ENCODE results near the gene CEP76. TPM values are rescaled to one million over a fixed set of nuclear protein-coding genes. Genes with fewer than 3 reads are reported as not detected.

Gene CEP76
- total RNA-seq, 1 donor from 2014 or later = 2.4 TPM

GRCh38 chr18:12721495-12722275 lies 19.2 kb upstream of the CEP76 start:
- DNase-seq = no peak
- intact Hi-C loops (cut with DNase I) = no loop called here
- ATAC-seq (ENCODE audit: poor library complexity) = no peak

- ATAC-seq (ENCODE audit: poor library complexity) (no peak), DNase-seq (no peak)
- intact Hi-C loops (cut with DNase I) = no loop called here
These were observed 8.9 kb upstream of the CEP76 start for GRCh38 chr18:12711446-12711845.

GRCh38 chr18:12703664-12704063 lies 1.1 kb upstream of the CEP76 start:
- intact Hi-C loops (cut with DNase I) = no loop called here
- ATAC-seq (ENCODE audit: poor library complexity) (no peak), DNase-seq (no peak)

- intact Hi-C loops (cut with DNase I) = no loop called here
- no peak for ATAC-seq (ENCODE audit: poor library complexity)
These were observed 609 bp upstream of the CEP76 start for GRCh38 chr18:12703096-12703567.

GRCh38 chr18:12701161-12701560 lies 1.4 kb downstream of the CEP76 start:
- ATAC-seq (ENCODE audit: poor library complexity) (no peak), DNase-seq (no peak)
- intact Hi-C loops (cut with DNase I) = no loop called here

More at GRCh38 chr18:12703096-12703567, 609 bp upstream of the CEP76 start:
- no peak for DNase-seq

- ATAC-seq (ENCODE audit: poor library complexity) (no peak), DNase-seq (no peak)
- intact Hi-C loops (cut with DNase I) = no loop called here
These were observed 2.8 kb downstream of the CEP76 start for GRCh38 chr18:12699747-12700146.

- ATAC-seq (ENCODE audit: poor library complexity) (no peak), DNase-seq (no peak)
- intact Hi-C loops (cut with DNase I) = no loop called here
These were observed 8.5 kb downstream of the CEP76 start for GRCh38 chr18:12694032-12694431.

- no peak for DNase-seq
- intact Hi-C loops (cut with DNase I) = no loop called here
These were observed 10.3 kb downstream of the CEP76 start for GRCh38 chr18:12692206-12692605.

GRCh38 chr18:12689256-12689850 lies 13.2 kb downstream of the CEP76 start:
- no peak for DNase-seq
- intact Hi-C loops (cut with DNase I) = no loop called here

More at GRCh38 chr18:12692206-12692605, 10.3 kb downstream of the CEP76 start:
- ATAC-seq (ENCODE audit: poor library complexity) = no peak

GRCh38 chr18:12686100-12686499 lies 16.4 kb downstream of the CEP76 start:
- no peak for ATAC-seq (ENCODE audit: poor library complexity)
- no peak for DNase-seq
- intact Hi-C loops (cut with DNase I) = no loop called here

More at GRCh38 chr18:12689256-12689850, 13.2 kb downstream of the CEP76 start:
- no peak for ATAC-seq (ENCODE audit: poor library complexity)

- DNase-seq (peak; percentile 72), ATAC-seq (ENCODE audit: poor library complexity) (peak; percentile 93)
- intact Hi-C loops (cut with DNase I) = no loop called here
These were observed 23.2 kb downstream of the CEP76 start for GRCh38 chr18:12679183-12679786.

GRCh38 chr18:12668041-12668440 lies 34.5 kb downstream of the CEP76 start:
- DNase-seq = no peak
- intact Hi-C loops (cut with DNase I) = no loop called here
- ATAC-seq (ENCODE audit: poor library complexity) = no peak

- ATAC-seq (ENCODE audit: poor library complexity) (no peak), DNase-seq (no peak)
- intact Hi-C loops (cut with DNase I) = loop anchor here (5.0 kb wide), 2 partner anchors 123 to 268 kb away; no protein-coding TSS in a partner anchor
These were observed 42.5 kb downstream of the CEP76 start for GRCh38 chr18:12659904-12660605.

- DNase-seq = peak; percentile 67
These were observed 43.9 kb downstream of the CEP76 start for GRCh38 chr18:12658426-12659138.

GRCh38 chr18:12657684-12658425 lies 44.7 kb downstream of the CEP76 start, which contains the start of gene SPIRE1:
Gene SPIRE1 (minus strand): TSS chr18:12658107. CDS start chr18:12657866, 241 bp downstream.
- intact Hi-C loops (cut with DNase I) = loop anchor here (5.0 kb wide), 1 partner anchor 121 kb away; no protein-coding TSS in a partner anchor
- ATAC-seq (ENCODE audit: poor library complexity) (peak; percentile 90), DNase-seq (peak; percentile 89)

More at GRCh38 chr18:12658426-12659138, 43.9 kb downstream of the CEP76 start:
- intact Hi-C loops (cut with DNase I) = loop anchor here (5.0 kb wide), 1 partner anchor 121 kb away; no protein-coding TSS in a partner anchor
- peak; percentile 57 for ATAC-seq (ENCODE audit: poor library complexity)

- DNase-seq (peak; percentile 68), ATAC-seq (ENCODE audit: poor library complexity) (peak; percentile 71)
- intact Hi-C loops (cut with DNase I) = loop anchor here (5.0 kb wide), 1 partner anchor 120 kb away; no protein-coding TSS in a partner anchor
These were observed 45.4 kb downstream of the CEP76 start for GRCh38 chr18:12656938-12657683.

GRCh38 chr18:12656605-12656937 lies 46.0 kb downstream of the CEP76 start:
- intact Hi-C loops (cut with DNase I) = loop anchor here (5.0 kb wide), 1 partner anchor 119 kb away; no protein-coding TSS in a partner anchor
- DNase-seq = no peak

More at GRCh38 chr18:12656605-12656937, 46.0 kb downstream of the CEP76 start:
- no peak for ATAC-seq (ENCODE audit: poor library complexity)
